Activated naive CD8-positive, alpha-beta T cell treated with anti-CD3 and anti-CD28 coated beads for 36 hours (primary cell): Measurements from ENCODE around the gene SCNN1B. TPM values are rescaled to one million over a fixed set of nuclear protein-coding genes. Genes with fewer than 3 reads are reported as not detected.

Experiments
- DNase-seq: peaks from one replicate; pipeline ENCODE4 v3.0.0; 2021
- H3K27ac Mint-ChIP-seq: one replicate; pipeline ENCODE4 v1.8.0; 2022; ENCODE audit warnings: mild to moderate bottlenecking, moderate library complexity, mixed read lengths
- H3K27me3 Mint-ChIP-seq: one replicate; pipeline ENCODE4 v1.8.0; 2022; ENCODE audit warnings: mild to moderate bottlenecking, mixed read lengths
- H3K36me3 Mint-ChIP-seq: one replicate; pipeline ENCODE4 v1.8.0; 2021; ENCODE audit warnings: mild to moderate bottlenecking, mixed read lengths
- H3K4me1 Mint-ChIP-seq: one replicate; pipeline ENCODE4 v1.8.0; 2021; ENCODE audit warnings: mixed read lengths
- H3K4me3 Mint-ChIP-seq: one replicate; pipeline ENCODE4 v1.8.0; 2022; ENCODE audit warnings: mild to moderate bottlenecking, moderate library complexity, mixed read lengths
- H3K9me3 Mint-ChIP-seq: one replicate; pipeline ENCODE4 v1.8.0; 2022; ENCODE audit warnings: mixed read lengths
- total RNA-seq, 2 experiments: library from RNA; stranded (reverse); gene quantifications; one replicate each; pipeline ENCODE4 v1.2.3, GENCODE V29; 2021

The SCNN1B gene
- total RNA-seq, 2 experiments from 2014 or later: not detected

- H3K9me3 Mint-ChIP-seq: no peaks in the 10 kb centered on the region
- no peaks in the 10 kb centered on the region for H3K4me1 Mint-ChIP-seq
- no peak overlapping the region for H3K4me3 Mint-ChIP-seq
- H3K36me3 Mint-ChIP-seq: peaks cover 5% of the 10 kb centered on the region
- H3K27me3 Mint-ChIP-seq: no peaks in the 10 kb centered on the region
- no peak for DNase-seq
- no peak overlapping the region for H3K27ac Mint-ChIP-seq
These were observed 103.9 kb downstream of the SCNN1B start for GRCh38 chr16:23406024-23406423.

- no peak overlapping the region for H3K4me3 Mint-ChIP-seq
- peaks cover 5% of the 10 kb centered on the region for H3K36me3 Mint-ChIP-seq
- H3K4me1 Mint-ChIP-seq: no peaks in the 10 kb centered on the region
- H3K27me3 Mint-ChIP-seq: no peaks in the 10 kb centered on the region
- H3K27ac Mint-ChIP-seq: no peak overlapping the region
- no peak for DNase-seq
- no peaks in the 10 kb centered on the region for H3K9me3 Mint-ChIP-seq
These were observed 104.6 kb downstream of the SCNN1B start for GRCh38 chr16:23406546-23407240.

- Mint-ChIP-seq H3K9me3 (no peaks in the 10 kb centered on the region), H3K36me3 (peaks cover 5% of the 10 kb centered on the region), H3K27me3 (no peaks in the 10 kb centered on the region), H3K4me3 (no peak overlapping the region), H3K27ac (no peak overlapping the region), H3K4me1 (no peaks in the 10 kb centered on the region)
- no peak for DNase-seq
These were observed 105.5 kb downstream of the SCNN1B start for GRCh38 chr16:23407436-23408127.

- Mint-ChIP-seq H3K27me3 (no peaks in the 10 kb centered on the region), H3K36me3 (peaks cover 5% of the 10 kb centered on the region), H3K9me3 (no peaks in the 10 kb centered on the region), H3K4me1 (no peaks in the 10 kb centered on the region), H3K4me3 (no peak overlapping the region), H3K27ac (no peak overlapping the region)
- no peak for DNase-seq
These were observed 106.2 kb downstream of the SCNN1B start for GRCh38 chr16:23408242-23408822.

DNA sequence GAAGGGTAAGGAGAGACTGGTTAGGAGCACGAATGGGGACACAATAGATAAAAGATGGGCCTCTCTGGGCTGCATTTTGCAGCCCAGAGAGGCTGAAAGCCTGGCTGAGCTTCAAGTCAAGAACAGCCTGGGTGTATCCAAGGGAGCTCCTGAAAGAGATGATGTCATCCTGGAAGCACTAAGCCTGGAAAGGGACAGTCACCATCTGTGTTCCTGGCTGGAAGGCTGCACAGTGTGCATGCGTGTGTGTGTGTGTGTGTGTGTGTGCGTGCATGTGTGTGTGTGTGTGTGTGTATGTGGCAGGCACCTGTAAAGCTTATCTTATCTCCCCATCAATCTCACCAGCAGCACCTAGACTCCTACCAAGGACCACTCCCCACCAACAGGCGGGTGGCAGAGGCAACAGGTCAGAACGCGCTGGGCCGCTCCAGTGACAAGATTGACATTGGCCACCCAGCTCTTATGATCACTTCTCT is 106.8 kb downstream of the SCNN1B start:
- no peaks in the 10 kb centered on the region for H3K27me3 Mint-ChIP-seq
- H3K4me3 Mint-ChIP-seq: no peak overlapping the region
- no peaks in the 10 kb centered on the region for H3K4me1 Mint-ChIP-seq
- H3K36me3 Mint-ChIP-seq: peaks cover 5% of the 10 kb centered on the region
- no peak overlapping the region for H3K27ac Mint-ChIP-seq
- no peak for DNase-seq
- H3K9me3 Mint-ChIP-seq: no peaks in the 10 kb centered on the region

DNA sequence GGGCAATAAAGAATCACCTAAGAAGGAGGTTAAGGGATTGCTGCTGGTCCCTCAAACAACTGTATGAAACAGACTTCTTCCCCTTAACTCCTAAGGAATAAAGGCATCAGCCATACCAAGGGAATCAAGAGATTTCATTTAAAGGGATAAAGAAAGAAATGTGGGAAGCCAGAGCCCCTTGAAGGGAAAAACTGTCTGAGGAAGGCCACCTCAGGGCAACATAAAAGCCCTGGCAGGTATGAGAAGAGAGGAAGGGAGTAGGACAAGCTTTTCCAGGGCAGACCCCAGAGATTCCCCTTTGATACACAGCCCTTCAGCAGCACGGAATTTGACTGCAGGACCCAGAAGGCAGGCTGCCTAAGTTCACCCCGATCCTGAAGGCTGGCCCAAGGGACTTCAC is 107.4 kb downstream of the SCNN1B start:
- H3K27me3 Mint-ChIP-seq: no peaks in the 10 kb centered on the region
- H3K4me1 Mint-ChIP-seq: no peaks in the 10 kb centered on the region
- peaks cover 5% of the 10 kb centered on the region for H3K36me3 Mint-ChIP-seq
- no peak for DNase-seq
- no peaks in the 10 kb centered on the region for H3K9me3 Mint-ChIP-seq
- no peak overlapping the region for H3K27ac Mint-ChIP-seq
- H3K4me3 Mint-ChIP-seq: no peak overlapping the region

DNA sequence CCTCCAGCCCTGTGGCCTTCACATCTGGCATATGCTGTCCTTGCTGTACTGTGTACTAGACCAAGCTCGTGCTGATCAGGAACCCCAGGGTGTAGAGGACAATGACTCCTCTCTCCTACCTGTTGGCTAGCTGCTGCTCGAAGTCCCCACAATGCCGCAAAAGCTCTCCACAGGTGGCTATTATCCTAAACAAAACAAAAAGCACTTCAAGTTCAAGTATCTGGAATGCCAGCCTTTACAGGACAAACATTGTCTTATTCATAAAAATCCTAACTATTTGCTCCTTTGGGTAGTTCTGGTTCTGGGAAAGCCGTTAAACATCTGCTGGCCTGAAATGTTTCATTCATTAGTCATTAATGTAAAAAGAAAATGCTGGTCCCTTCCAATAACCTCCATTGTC is 108.1 kb downstream of the SCNN1B start:
- Mint-ChIP-seq H3K4me3 (no peak overlapping the region), H3K4me1 (no peaks in the 10 kb centered on the region), H3K27me3 (no peaks in the 10 kb centered on the region), H3K36me3 (peaks cover 4% of the 10 kb centered on the region), H3K27ac (no peak overlapping the region), H3K9me3 (no peaks in the 10 kb centered on the region)
- DNase-seq: no peak

DNA sequence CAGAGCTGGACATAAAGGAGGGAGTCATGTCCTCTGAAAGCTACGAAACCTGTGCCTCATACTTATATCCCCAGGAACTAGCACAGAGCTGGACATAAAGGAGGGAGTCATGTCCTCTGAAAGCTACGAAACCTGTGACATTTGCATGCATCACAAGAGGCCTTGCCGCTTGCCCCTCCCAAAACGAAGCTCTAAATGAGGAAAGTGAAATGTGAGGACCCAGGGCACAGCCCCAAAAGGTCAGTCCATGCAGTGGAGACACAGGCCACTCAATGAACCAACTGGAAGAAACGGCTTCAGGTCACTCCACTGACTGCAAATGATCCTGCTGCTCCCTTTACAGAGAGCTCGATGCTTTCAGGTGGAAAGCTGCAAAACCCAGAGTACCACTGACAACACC is 112.6 kb downstream of the SCNN1B start:
- Mint-ChIP-seq H3K4me3 (no peak overlapping the region), H3K9me3 (no peaks in the 10 kb centered on the region), H3K36me3 (peaks cover 2% of the 10 kb centered on the region), H3K27ac (no peak overlapping the region), H3K27me3 (no peaks in the 10 kb centered on the region), H3K4me1 (no peaks in the 10 kb centered on the region)
- no peak for DNase-seq

DNA sequence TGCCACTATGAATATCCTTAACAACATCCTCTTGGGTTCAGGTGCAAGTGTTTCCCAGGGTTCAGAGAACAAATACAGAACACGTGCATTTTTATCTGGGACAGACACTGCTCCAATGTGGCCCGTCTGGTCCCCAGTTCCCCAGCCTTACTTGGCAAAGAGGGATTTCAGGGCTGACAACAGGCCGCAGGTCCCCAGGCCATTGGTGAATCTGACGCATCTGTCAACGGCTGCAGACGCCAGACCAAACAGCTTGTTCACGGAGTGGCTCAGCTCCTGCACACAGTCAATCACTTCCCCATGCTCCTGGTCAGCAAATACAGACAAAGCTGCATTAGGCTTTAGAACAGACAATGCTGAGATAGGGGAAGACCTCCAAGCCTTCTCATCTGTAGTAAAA is 114.7 kb downstream of the SCNN1B start:
- Mint-ChIP-seq H3K4me3 (no peak overlapping the region), H3K27ac (no peak overlapping the region), H3K36me3 (peaks cover 2% of the 10 kb centered on the region), H3K4me1 (no peaks in the 10 kb centered on the region), H3K27me3 (no peaks in the 10 kb centered on the region), H3K9me3 (no peaks in the 10 kb centered on the region)
- no peak for DNase-seq

- H3K36me3 Mint-ChIP-seq: peaks cover 11% of the 10 kb centered on the region
- H3K27ac Mint-ChIP-seq: no peak overlapping the region
- no peaks in the 10 kb centered on the region for H3K4me1 Mint-ChIP-seq
- no peak overlapping the region for H3K4me3 Mint-ChIP-seq
- no peaks in the 10 kb centered on the region for H3K27me3 Mint-ChIP-seq
- no peaks in the 10 kb centered on the region for H3K9me3 Mint-ChIP-seq
- no peak for DNase-seq
These were observed 117.9 kb downstream of the SCNN1B start for GRCh38 chr16:23420011-23420410.

DNA sequence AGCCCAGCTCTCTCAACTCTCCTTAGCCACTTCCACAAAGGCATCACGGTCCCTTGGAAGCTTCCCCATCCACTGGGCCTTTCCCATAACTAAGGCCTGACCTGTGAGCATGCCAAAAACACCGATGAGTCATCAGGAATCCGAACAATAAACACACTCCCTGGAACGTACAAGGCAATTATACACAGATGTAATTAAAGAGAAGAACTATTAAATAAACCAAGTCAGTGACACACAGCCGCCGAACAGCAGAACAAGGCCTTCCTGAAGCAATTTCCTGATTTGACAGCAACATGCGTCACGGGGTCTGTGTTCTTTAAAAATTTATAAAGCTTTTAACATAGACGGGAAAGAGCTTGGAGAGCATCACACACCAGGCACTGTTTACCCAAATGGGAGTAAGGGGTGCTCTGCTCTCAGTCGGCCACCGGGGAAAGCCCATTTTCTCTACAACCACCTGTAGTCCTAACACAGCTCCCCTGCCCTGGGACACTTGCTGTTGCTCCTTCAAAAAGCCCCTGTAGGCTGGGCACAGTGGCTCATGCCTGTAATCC is 121.5 kb downstream of the SCNN1B start:
- Mint-ChIP-seq H3K4me1 (peaks cover 2% of the 10 kb centered on the region), H3K4me3 (no peak overlapping the region), H3K27me3 (no peaks in the 10 kb centered on the region), H3K9me3 (no peaks in the 10 kb centered on the region), H3K36me3 (peaks cover 13% of the 10 kb centered on the region), H3K27ac (no peak overlapping the region)
- no peak for DNase-seq

DNA sequence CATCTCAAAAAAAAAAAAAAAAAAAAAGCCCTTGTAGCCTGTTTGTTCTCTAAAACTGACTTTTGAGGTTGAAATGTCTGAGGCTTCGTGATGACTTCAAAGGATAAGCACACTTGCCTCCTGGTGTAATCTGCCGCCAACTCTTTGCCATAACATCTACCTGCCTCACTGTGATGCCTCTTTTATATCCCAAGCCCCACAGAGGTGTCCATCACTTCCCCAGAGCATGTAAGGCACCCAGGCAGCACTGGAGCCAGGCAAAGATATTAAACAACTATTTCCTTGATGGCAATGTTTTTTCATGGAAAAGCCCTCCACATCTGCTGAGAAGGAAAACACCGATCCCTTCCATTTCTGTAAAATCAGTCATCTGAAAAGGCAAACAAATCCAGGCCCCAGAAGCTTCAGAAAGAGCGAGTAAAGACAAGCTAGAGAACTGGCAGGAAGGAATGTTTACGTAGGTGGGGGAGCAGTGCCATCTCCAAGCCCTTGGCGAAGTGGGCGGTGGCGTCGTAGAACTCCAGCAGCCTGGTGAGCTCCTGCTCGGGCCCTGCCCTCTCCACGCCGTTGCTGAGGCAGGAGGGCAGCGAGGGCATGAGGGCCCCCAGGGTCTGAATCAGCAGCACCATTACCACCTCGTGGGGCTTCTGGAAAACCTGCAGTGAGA is 122.3 kb downstream of the SCNN1B start:
- Mint-ChIP-seq H3K36me3 (peaks cover 17% of the 10 kb centered on the region), H3K27ac (no peak overlapping the region)
- DNase-seq: no peak

GRCh38 chr16:23428351-23428750 is 126.2 kb downstream of the SCNN1B start:
- Mint-ChIP-seq H3K4me3 (no peak overlapping the region), H3K9me3 (no peaks in the 10 kb centered on the region), H3K4me1 (peaks cover 2% of the 10 kb centered on the region), H3K36me3 (peaks cover 15% of the 10 kb centered on the region), H3K27me3 (no peaks in the 10 kb centered on the region), H3K27ac (no peak overlapping the region)
- no peak for DNase-seq

More for the DNA sequence above, 122.3 kb downstream of the SCNN1B start:
- H3K9me3 Mint-ChIP-seq: no peaks in the 10 kb centered on the region
- H3K4me3 Mint-ChIP-seq: no peak overlapping the region
- H3K4me1 Mint-ChIP-seq: peaks cover 2% of the 10 kb centered on the region
- no peaks in the 10 kb centered on the region for H3K27me3 Mint-ChIP-seq
